Measurements from ENCODE around the gene CTSF.

The CTSF gene

GRCh38 chr11:66593650-66594049 lies 25.2 kb upstream of the CTSF start:
- TF ChIP-seq RAD21 (IDR thresholded peaks at IDR 0.05; ENCODE audit: low read depth), result no peak
- TF ChIP-seq NFIC (IDR thresholded peaks at IDR 0.05), result no peak
- TF ChIP-seq, protein P1, sequence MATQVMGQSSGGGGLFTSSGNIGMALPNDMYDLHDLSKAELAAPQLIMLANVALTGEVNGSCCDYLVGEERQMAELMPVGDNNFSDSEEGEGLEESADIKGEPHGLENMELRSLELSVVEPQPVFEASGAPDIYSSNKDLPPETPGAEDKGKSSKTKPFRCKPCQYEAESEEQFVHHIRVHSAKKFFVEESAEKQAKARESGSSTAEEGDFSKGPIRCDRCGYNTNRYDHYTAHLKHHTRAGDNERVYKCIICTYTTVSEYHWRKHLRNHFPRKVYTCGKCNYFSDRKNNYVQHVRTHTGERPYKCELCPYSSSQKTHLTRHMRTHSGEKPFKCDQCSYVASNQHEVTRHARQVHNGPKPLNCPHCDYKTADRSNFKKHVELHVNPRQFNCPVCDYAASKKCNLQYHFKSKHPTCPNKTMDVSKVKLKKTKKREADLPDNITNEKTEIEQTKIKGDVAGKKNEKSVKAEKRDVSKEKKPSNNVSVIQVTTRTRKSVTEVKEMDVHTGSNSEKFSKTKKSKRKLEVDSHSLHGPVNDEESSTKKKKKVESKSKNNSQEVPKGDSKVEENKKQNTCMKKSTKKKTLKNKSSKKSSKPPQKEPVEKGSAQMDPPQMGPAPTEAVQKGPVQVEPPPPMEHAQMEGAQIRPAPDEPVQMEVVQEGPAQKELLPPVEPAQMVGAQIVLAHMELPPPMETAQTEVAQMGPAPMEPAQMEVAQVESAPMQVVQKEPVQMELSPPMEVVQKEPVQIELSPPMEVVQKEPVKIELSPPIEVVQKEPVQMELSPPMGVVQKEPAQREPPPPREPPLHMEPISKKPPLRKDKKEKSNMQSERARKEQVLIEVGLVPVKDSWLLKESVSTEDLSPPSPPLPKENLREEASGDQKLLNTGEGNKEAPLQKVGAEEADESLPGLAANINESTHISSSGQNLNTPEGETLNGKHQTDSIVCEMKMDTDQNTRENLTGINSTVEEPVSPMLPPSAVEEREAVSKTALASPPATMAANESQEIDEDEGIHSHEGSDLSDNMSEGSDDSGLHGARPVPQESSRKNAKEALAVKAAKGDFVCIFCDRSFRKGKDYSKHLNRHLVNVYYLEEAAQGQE (IDR thresholded peaks at IDR 0.05; ENCODE audit: low read depth), result no peak
- no peak for TF ChIP-seq CEBPB (IDR thresholded peaks at IDR 0.05)
- no peak for TF ChIP-seq ZBTB7A (IDR thresholded peaks at IDR 0.05; ENCODE audit: low read depth)
- TF ChIP-seq TAF1 (IDR thresholded peaks at IDR 0.05; ENCODE audit: low read depth), result no peak
- no peak for TF ChIP-seq YY1 (IDR thresholded peaks at IDR 0.05; ENCODE audit: low read depth)
- no peak for TF ChIP-seq TCF12 (IDR thresholded peaks at IDR 0.05; ENCODE audit: low read depth)
- no peak for TF ChIP-seq CREB1 (IDR thresholded peaks at IDR 0.05; ENCODE audit: low read depth)
- TF ChIP-seq USF1 (IDR thresholded peaks at IDR 0.05), result no peak
- TF ChIP-seq TEAD4 (IDR thresholded peaks at IDR 0.05), result no peak
- no peak for TF ChIP-seq FOXM1 (IDR thresholded peaks at IDR 0.05; ENCODE audit: borderline replicate concordance, low read depth)
- TF ChIP-seq MAX (IDR thresholded peaks at IDR 0.05), result no peak
- TF ChIP-seq EP300 (IDR thresholded peaks at IDR 0.05; ENCODE audit: borderline replicate concordance), result no peak
- no peak for TF ChIP-seq EGR1 (IDR thresholded peaks at IDR 0.05)

GRCh38 chr11:66593303-66593635 lies 24.9 kb upstream of the CTSF start:
- TF ChIP-seq CREB1 (IDR thresholded peaks at IDR 0.05; ENCODE audit: low read depth) (no peak), TEAD4 (IDR thresholded peaks at IDR 0.05) (no peak), YY1 (IDR thresholded peaks at IDR 0.05; ENCODE audit: low read depth) (no peak), RAD21 (IDR thresholded peaks at IDR 0.05; ENCODE audit: low read depth) (no peak), ZBTB7A (IDR thresholded peaks at IDR 0.05; ENCODE audit: low read depth) (no peak), EP300 (IDR thresholded peaks at IDR 0.05; ENCODE audit: borderline replicate concordance) (no peak), USF1 (IDR thresholded peaks at IDR 0.05) (no peak), CEBPB (IDR thresholded peaks at IDR 0.05) (no peak), NFIC (IDR thresholded peaks at IDR 0.05) (no peak), MAX (IDR thresholded peaks at IDR 0.05) (no peak), FOXM1 (IDR thresholded peaks at IDR 0.05; ENCODE audit: borderline replicate concordance, low read depth) (no peak), TAF1 (IDR thresholded peaks at IDR 0.05; ENCODE audit: low read depth) (no peak)
- TF ChIP-seq, protein P1 (IDR thresholded peaks at IDR 0.05; ENCODE audit: low read depth), result no peak

- TF ChIP-seq EGR1 (IDR thresholded peaks at IDR 0.05), result no peak
- TF ChIP-seq MAX (IDR thresholded peaks at IDR 0.05), result peak; percentile 81
- TF ChIP-seq TCF12 (IDR thresholded peaks at IDR 0.05; ENCODE audit: low read depth), result peak; percentile 47; the same call in 1 of the 2 replicates
- TF ChIP-seq TAF1 (IDR thresholded peaks at IDR 0.05; ENCODE audit: low read depth), result peak; percentile 91
- peak; percentile 25; the same call in 1 of the 2 replicates for TF ChIP-seq RAD21 (IDR thresholded peaks at IDR 0.05; ENCODE audit: low read depth)
- peak; percentile 16; the same call in 1 of the 2 replicates for TF ChIP-seq EP300 (IDR thresholded peaks at IDR 0.05; ENCODE audit: borderline replicate concordance)
- no peak for TF ChIP-seq CREB1 (IDR thresholded peaks at IDR 0.05; ENCODE audit: low read depth)
Observed at GRCh38 chr11:66592457-66593302, 24.3 kb upstream of the CTSF start, which contains the start of the genes CCDC87 and CCS. Gene CCDC87 (minus strand): TSS chr11:66593063. CDS start chr11:66593015, 48 bp downstream. Gene CCS (plus strand): TSS chr11:66593185. CDS start chr11:66593262, 77 bp downstream.

GRCh38 chr11:66591175-66591574 lies 22.8 kb upstream of the CTSF start:
- TF ChIP-seq CEBPB (IDR thresholded peaks at IDR 0.05) (no peak), FOXM1 (IDR thresholded peaks at IDR 0.05; ENCODE audit: borderline replicate concordance, low read depth) (no peak), TAF1 (IDR thresholded peaks at IDR 0.05; ENCODE audit: low read depth) (no peak), EGR1 (IDR thresholded peaks at IDR 0.05) (no peak), NFIC (IDR thresholded peaks at IDR 0.05) (no peak), CREB1 (IDR thresholded peaks at IDR 0.05; ENCODE audit: low read depth) (no peak), EP300 (IDR thresholded peaks at IDR 0.05; ENCODE audit: borderline replicate concordance) (no peak), TEAD4 (IDR thresholded peaks at IDR 0.05) (no peak), TCF12 (IDR thresholded peaks at IDR 0.05; ENCODE audit: low read depth) (no peak), YY1 (IDR thresholded peaks at IDR 0.05; ENCODE audit: low read depth) (no peak), USF1 (IDR thresholded peaks at IDR 0.05) (no peak), RAD21 (IDR thresholded peaks at IDR 0.05; ENCODE audit: low read depth) (no peak), MAX (IDR thresholded peaks at IDR 0.05) (no peak), ZBTB7A (IDR thresholded peaks at IDR 0.05; ENCODE audit: low read depth) (no peak)
- TF ChIP-seq, protein P1 (IDR thresholded peaks at IDR 0.05; ENCODE audit: low read depth), result no peak
